Measurements from ENCODE around the gene SKIC8.

Gene SKIC8

DNA sequence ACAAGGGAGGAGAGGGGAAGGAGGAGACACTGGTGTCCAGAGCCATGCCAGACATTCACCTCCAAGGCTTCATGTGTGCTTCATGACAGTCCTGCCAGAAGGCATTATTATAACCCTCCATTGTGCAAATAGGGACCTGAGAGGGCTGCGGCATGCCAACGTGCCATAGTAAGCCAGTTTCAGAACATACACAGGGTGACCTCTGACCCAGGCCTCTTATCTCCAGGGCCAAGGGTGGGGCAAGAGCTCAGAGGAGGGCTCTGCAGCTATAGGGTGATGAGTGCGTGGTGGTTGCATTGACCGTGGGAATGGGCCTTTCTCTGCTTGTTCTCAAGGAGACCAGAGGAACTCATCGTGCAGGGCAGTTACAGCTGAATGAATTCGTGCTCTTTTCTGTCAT, 55.3 kb downstream of the SKIC8 start:
- Histone ChIP-seq H3K27me3 (replicated peaks; ENCODE audit: control insufficient read depth, insufficient read depth, low read length, poor library complexity, severe bottlenecking) (no peaks in the 10 kb centered on the region), H3K9me3 (ENCODE audit: control insufficient read depth, low read length) (no peaks in the 10 kb centered on the region), H3K27ac (ENCODE audit: insufficient read depth, low read length, poor library complexity, severe bottlenecking) (no peak overlapping the region), H3K36me3 (ENCODE audit: control insufficient read depth, insufficient read depth, low read length) (no peaks in the 10 kb centered on the region), H3K4me1 (ENCODE audit: control insufficient read depth, insufficient read depth, low read length, poor library complexity, severe bottlenecking) (peaks cover 5% of the 10 kb centered on the region), H3K4me3 (ENCODE audit: insufficient read depth, low read depth, low read length, poor library complexity, severe bottlenecking) (no peak overlapping the region)
- no peak for DNase-seq

DNA sequence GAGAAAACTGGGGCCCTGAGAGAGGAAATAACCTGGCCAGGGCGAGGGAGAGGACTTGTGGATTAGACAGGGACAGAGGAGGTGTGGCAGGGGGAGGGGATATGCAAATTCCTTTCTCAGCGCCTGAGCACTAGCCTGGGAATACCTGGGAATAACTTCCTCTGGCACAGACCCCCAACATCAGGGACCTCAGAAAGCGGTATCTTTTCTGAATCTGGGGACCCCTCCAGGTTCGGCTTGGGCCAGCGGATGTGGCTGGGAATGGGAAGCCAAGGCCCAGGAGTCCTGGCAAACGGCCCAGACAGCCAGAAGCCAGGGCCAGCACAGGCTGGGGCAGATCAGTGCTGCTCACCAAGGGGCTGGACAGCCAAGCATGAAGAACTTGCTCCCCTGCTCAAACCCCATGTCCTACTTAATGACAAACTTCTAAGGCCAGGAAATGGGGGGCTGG, 55.9 kb downstream of the SKIC8 start:
- no peaks in the 10 kb centered on the region for H3K36me3 ChIP-seq (ENCODE audit: control insufficient read depth, insufficient read depth, low read length)
- H3K4me1 ChIP-seq (ENCODE audit: control insufficient read depth, insufficient read depth, low read length, poor library complexity, severe bottlenecking): peaks cover 5% of the 10 kb centered on the region
- H3K27ac ChIP-seq (ENCODE audit: insufficient read depth, low read length, poor library complexity, severe bottlenecking): no peak overlapping the region
- DNase-seq: no peak
- H3K27me3 ChIP-seq (replicated peaks; ENCODE audit: control insufficient read depth, insufficient read depth, low read length, poor library complexity, severe bottlenecking): no peaks in the 10 kb centered on the region
- H3K9me3 ChIP-seq (ENCODE audit: control insufficient read depth, low read length): no peaks in the 10 kb centered on the region
- no peak overlapping the region for H3K4me3 ChIP-seq (ENCODE audit: insufficient read depth, low read depth, low read length, poor library complexity, severe bottlenecking)

DNA sequence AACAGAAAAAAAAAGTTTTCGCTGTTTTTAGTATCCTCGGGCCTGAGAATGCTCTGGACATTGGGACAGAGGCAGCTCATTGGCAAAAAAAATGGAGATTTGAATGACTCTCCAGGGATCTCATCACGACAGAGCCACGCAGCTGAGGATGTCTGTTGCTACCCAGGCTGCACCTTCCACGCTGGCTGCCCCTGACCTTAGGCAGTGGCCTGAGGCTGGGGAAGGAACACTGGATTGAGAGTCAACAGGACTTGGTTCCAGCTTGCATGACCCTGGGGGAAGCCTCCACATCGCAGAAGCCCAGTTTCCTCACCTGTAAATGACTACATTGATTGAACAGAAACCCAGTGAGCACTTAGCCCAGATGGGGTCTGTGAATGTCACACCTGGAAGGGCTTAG, 56.4 kb downstream of the SKIC8 start:
- no peak for DNase-seq
- Histone ChIP-seq H3K4me3 (ENCODE audit: insufficient read depth, low read depth, low read length, poor library complexity, severe bottlenecking) (no peak overlapping the region), H3K9me3 (ENCODE audit: control insufficient read depth, low read length) (no peaks in the 10 kb centered on the region), H3K27me3 (replicated peaks; ENCODE audit: control insufficient read depth, insufficient read depth, low read length, poor library complexity, severe bottlenecking) (no peaks in the 10 kb centered on the region), H3K36me3 (ENCODE audit: control insufficient read depth, insufficient read depth, low read length) (no peaks in the 10 kb centered on the region), H3K4me1 (ENCODE audit: control insufficient read depth, insufficient read depth, low read length, poor library complexity, severe bottlenecking) (peaks cover 5% of the 10 kb centered on the region), H3K27ac (ENCODE audit: insufficient read depth, low read length, poor library complexity, severe bottlenecking) (no peak overlapping the region)

DNA sequence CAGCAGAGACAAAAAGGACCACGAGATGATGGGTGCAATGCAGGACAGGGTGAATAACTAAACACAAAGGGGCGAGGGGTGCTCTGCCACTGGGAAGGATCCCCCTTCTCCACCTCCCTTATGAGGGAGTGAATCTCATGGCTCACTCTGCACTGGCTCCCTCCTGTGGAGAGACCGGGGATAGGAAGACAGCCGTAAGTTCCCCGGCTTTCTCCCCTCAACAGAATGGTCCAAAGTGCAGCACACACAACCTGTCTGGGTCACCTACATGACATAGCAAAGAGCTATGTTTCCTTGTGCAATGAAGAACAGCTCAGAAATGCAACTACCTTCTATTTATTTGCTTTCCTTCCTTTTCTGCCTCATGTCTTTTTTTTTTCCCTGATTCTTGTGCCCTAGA, 57.3 kb downstream of the SKIC8 start:
- Histone ChIP-seq H3K4me1 (ENCODE audit: control insufficient read depth, insufficient read depth, low read length, poor library complexity, severe bottlenecking) (peaks cover 5% of the 10 kb centered on the region), H3K9me3 (ENCODE audit: control insufficient read depth, low read length) (no peaks in the 10 kb centered on the region), H3K27me3 (replicated peaks; ENCODE audit: control insufficient read depth, insufficient read depth, low read length, poor library complexity, severe bottlenecking) (no peaks in the 10 kb centered on the region), H3K4me3 (ENCODE audit: insufficient read depth, low read depth, low read length, poor library complexity, severe bottlenecking) (no peak overlapping the region), H3K27ac (ENCODE audit: insufficient read depth, low read length, poor library complexity, severe bottlenecking) (no peak overlapping the region), H3K36me3 (ENCODE audit: control insufficient read depth, insufficient read depth, low read length) (no peaks in the 10 kb centered on the region)
- no peak for DNase-seq

DNA sequence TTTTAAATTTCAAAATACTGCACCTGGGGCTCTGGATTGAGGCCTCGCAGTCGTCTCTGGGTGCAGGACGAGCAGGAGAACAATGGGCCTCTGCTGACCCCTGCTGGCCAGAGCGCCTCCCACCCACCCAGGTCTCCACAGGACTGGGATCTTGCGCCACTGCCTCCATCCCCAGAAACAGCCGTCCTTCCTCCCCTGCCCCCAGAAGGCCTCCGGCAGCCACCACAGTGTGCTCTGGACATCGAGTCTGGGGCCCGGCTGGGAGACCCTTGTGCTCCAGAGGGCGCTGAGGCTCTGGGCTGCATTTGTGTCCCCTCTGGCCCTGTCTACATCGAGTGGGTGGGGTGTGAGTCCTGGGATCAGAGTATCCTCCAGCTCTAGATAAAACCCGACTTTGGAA, 58.4 kb downstream of the SKIC8 start:
- Histone ChIP-seq H3K27ac (ENCODE audit: insufficient read depth, low read length, poor library complexity, severe bottlenecking) (no peak overlapping the region), H3K4me1 (ENCODE audit: control insufficient read depth, insufficient read depth, low read length, poor library complexity, severe bottlenecking) (peaks cover 5% of the 10 kb centered on the region), H3K36me3 (ENCODE audit: control insufficient read depth, insufficient read depth, low read length) (no peaks in the 10 kb centered on the region), H3K9me3 (ENCODE audit: control insufficient read depth, low read length) (no peaks in the 10 kb centered on the region), H3K27me3 (replicated peaks; ENCODE audit: control insufficient read depth, insufficient read depth, low read length, poor library complexity, severe bottlenecking) (no peaks in the 10 kb centered on the region), H3K4me3 (ENCODE audit: insufficient read depth, low read depth, low read length, poor library complexity, severe bottlenecking) (no peak overlapping the region)
- DNase-seq: peak; percentile 54 to 69 (median 56)

DNA sequence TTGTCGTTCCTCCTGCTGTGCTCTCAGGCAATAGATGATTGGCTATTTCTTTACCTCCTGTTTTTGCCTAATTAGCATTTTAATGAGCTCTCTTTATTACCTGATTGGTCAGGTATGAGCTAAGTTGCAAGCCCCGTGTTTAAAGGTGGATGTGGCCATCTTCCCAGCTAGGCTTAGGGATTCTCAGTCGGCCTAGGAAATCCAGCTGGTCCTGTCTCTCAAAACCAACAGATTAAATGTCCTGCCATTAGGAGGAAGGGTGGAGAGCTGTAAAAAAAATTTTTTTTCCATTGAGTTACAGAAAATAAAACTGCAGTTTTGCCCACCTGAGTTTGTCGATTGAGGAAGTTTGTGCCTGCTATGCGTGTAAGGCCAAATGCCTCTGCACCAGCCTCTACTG, 59.6 kb downstream of the SKIC8 start:
- Histone ChIP-seq H3K36me3 (ENCODE audit: control insufficient read depth, insufficient read depth, low read length) (no peaks in the 10 kb centered on the region), H3K27ac (ENCODE audit: insufficient read depth, low read length, poor library complexity, severe bottlenecking) (no peak overlapping the region), H3K27me3 (replicated peaks; ENCODE audit: control insufficient read depth, insufficient read depth, low read length, poor library complexity, severe bottlenecking) (no peaks in the 10 kb centered on the region), H3K4me3 (ENCODE audit: insufficient read depth, low read depth, low read length, poor library complexity, severe bottlenecking) (no peak overlapping the region), H3K4me1 (ENCODE audit: control insufficient read depth, insufficient read depth, low read length, poor library complexity, severe bottlenecking) (peaks cover 5% of the 10 kb centered on the region), H3K9me3 (ENCODE audit: control insufficient read depth, low read length) (no peaks in the 10 kb centered on the region)
- DNase-seq: no peak

DNA sequence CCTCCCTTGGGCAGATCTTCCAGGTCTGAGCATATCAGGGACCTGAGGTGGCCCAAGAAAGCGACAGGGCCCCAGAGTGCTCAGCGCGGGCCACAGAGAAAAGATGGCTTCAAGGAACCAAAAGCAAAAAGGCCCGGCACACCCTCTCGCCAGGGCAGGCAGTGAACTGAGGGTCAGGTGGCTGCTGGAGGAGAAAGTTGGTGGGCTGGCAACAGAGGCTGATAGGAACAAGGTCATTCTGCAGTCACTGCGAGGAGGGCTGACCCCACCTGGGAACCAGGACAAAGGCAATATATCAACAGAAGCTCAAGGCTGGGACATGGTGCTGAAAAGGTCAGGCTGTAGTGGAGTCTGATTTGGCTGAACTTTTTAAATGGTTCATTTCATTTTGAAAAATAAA, 62.3 kb downstream of the SKIC8 start:
- H3K27ac ChIP-seq (ENCODE audit: insufficient read depth, low read length, poor library complexity, severe bottlenecking): no peak overlapping the region
- H3K9me3 ChIP-seq (ENCODE audit: control insufficient read depth, low read length): no peaks in the 10 kb centered on the region

DNA sequence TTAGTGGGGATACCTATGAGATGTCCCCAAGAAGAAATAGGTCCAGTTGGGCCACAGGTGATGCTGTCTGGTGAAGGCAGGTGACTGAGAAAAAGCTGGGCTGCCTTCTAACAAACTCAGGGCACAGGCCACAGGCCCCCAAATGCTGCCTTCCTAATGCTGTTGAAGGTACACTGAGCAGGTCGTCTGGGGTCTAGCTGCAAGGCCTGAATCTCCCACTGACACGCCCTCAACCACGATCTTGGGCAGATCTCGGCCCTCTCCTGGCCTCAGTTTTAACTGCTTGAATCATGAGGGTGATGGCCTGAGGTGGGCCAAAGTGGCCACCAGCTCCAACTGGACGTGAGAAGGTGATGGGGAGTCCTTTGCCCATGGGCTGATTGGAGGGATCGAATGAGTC, 62.9 kb downstream of the SKIC8 start:
- Histone ChIP-seq H3K27me3 (replicated peaks; ENCODE audit: control insufficient read depth, insufficient read depth, low read length, poor library complexity, severe bottlenecking) (no peaks in the 10 kb centered on the region), H3K4me1 (ENCODE audit: control insufficient read depth, insufficient read depth, low read length, poor library complexity, severe bottlenecking) (peaks cover 5% of the 10 kb centered on the region)

More for the DNA sequence above, 62.3 kb downstream of the SKIC8 start:
- Histone ChIP-seq H3K36me3 (ENCODE audit: control insufficient read depth, insufficient read depth, low read length) (no peaks in the 10 kb centered on the region), H3K4me3 (ENCODE audit: insufficient read depth, low read depth, low read length, poor library complexity, severe bottlenecking) (no peak overlapping the region), H3K27me3 (replicated peaks; ENCODE audit: control insufficient read depth, insufficient read depth, low read length, poor library complexity, severe bottlenecking) (no peaks in the 10 kb centered on the region), H3K4me1 (ENCODE audit: control insufficient read depth, insufficient read depth, low read length, poor library complexity, severe bottlenecking) (peaks cover 5% of the 10 kb centered on the region)
- DNase-seq: no peak

DNA sequence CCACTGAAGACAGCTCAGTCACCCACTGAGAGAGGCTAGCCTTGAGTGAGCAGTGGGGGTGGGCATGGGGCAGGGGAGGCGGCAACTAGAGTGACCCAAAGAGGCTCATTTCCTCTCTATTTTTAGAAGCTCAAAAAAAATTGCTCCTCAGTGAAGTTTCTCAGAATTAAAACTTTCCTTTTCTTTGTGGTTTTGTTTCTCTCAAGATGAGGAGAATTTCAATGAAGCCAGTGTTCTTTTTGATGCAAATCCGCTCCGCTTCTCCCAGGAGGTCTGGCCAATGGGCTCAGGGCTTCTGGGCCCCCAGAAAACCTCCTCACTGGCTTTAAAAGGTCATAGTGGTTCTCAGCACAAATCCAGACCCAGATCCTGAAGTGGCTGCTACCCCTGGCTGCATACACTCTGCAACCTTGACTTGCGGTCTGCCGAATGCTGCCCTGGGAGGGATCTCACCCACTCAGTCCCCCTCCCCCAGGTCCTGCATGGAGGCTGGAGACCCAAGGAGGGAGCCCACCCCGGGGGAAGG, 64.8 kb downstream of the SKIC8 start, which contains the start of gene ACSBG1:
Gene ACSBG1 (minus strand): TSS at position 51 of the 526 bp plus-strand sequence. CDS start 64 bp downstream, outside the sequence.
- no peaks in the 10 kb centered on the region for H3K9me3 ChIP-seq (ENCODE audit: control insufficient read depth, low read length)
- no peak within 1 kb of the TSS for H3K27ac ChIP-seq (ENCODE audit: insufficient read depth, low read length, poor library complexity, severe bottlenecking)
- DNase-seq: no peak
- H3K4me1 ChIP-seq (ENCODE audit: control insufficient read depth, insufficient read depth, low read length, poor library complexity, severe bottlenecking): no peaks in the 10 kb centered on the region
- no peak within 1 kb of the TSS for H3K4me3 ChIP-seq (ENCODE audit: insufficient read depth, low read depth, low read length, poor library complexity, severe bottlenecking)
- no peaks in the 10 kb centered on the region for H3K36me3 ChIP-seq (ENCODE audit: control insufficient read depth, insufficient read depth, low read length)
- H3K27me3 ChIP-seq (replicated peaks; ENCODE audit: control insufficient read depth, insufficient read depth, low read length, poor library complexity, severe bottlenecking): no peaks in the 10 kb centered on the region

More for the DNA sequence above, 62.9 kb downstream of the SKIC8 start:
- no peaks in the 10 kb centered on the region for H3K9me3 ChIP-seq (ENCODE audit: control insufficient read depth, low read length)
- no peak overlapping the region for H3K27ac ChIP-seq (ENCODE audit: insufficient read depth, low read length, poor library complexity, severe bottlenecking)
- DNase-seq: no peak
- H3K36me3 ChIP-seq (ENCODE audit: control insufficient read depth, insufficient read depth, low read length): no peaks in the 10 kb centered on the region
- no peak overlapping the region for H3K4me3 ChIP-seq (ENCODE audit: insufficient read depth, low read depth, low read length, poor library complexity, severe bottlenecking)

DNA sequence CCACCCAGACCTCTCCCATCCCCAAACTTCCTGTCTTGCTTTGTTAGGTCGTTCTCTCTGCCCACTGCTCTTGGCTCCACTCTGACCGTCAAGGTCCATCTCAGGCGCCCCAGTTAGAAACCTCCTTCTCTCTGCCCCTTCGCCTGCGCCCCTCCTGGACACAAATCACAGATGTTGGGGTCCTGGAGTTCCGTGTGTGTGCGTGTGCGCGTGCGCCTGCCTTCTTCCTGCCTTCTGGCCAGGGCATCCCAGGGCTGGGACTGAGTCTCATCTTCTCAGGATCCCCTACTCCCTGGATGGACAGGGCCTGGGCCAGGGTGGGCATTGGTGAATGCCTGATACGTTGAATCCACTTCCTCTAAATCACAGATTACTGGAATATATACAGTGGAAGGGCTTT, 65.9 kb downstream of the SKIC8 start:
- H3K27me3 ChIP-seq (replicated peaks; ENCODE audit: control insufficient read depth, insufficient read depth, low read length, poor library complexity, severe bottlenecking): no peaks in the 10 kb centered on the region
- H3K4me3 ChIP-seq (ENCODE audit: insufficient read depth, low read depth, low read length, poor library complexity, severe bottlenecking): no peak overlapping the region
- no peak for DNase-seq
- no peaks in the 10 kb centered on the region for H3K9me3 ChIP-seq (ENCODE audit: control insufficient read depth, low read length)
- H3K4me1 ChIP-seq (ENCODE audit: control insufficient read depth, insufficient read depth, low read length, poor library complexity, severe bottlenecking): no peaks in the 10 kb centered on the region
- H3K36me3 ChIP-seq (ENCODE audit: control insufficient read depth, insufficient read depth, low read length): no peaks in the 10 kb centered on the region
- no peak overlapping the region for H3K27ac ChIP-seq (ENCODE audit: insufficient read depth, low read length, poor library complexity, severe bottlenecking)
